Ascending aorta (tissue), 2 donors: ENCODE data around the gene CRTC3. TPM values are rescaled to one million over a fixed set of nuclear protein-coding genes. Genes with fewer than 3 reads are reported as not detected.

Experiments
- DNase-seq, 2 donors: peaks; one replicate each; pipeline ENCODE4 v3.0.0-alpha.2; 2019; ENCODE audit warnings: low spot score in 2 of 2
- H3K27ac ChIP-seq, 2 donors: fragments of 200-600 bp; sonication (generic); one replicate each; pipeline ENCODE4 v1.5.1; 2016 to 2017; ENCODE audit warnings: mild to moderate bottlenecking in 1 of 2
- H3K27me3 ChIP-seq: fragments of 200-600 bp; sonication (generic); one replicate; pipeline ENCODE4 v1.5.1; 2017
- H3K36me3 ChIP-seq, 2 donors: fragments of 200-600 bp; sonication (generic); one replicate each; pipeline ENCODE4 v1.5.1; 2016
- H3K4me1 ChIP-seq, 2 donors: fragments of 200-600 bp; sonication (generic); one replicate each; pipeline ENCODE4 v1.5.1; 2016 to 2017; ENCODE audit warnings: mild to moderate bottlenecking in 1 of 2
- H3K4me3 ChIP-seq, 2 donors: fragments of 200-600 bp; sonication (generic); one replicate each; pipeline ENCODE4 v1.5.1; 2016 to 2017; ENCODE audit warnings: mild to moderate bottlenecking in 1 of 2
- H3K9me3 ChIP-seq, 2 donors: fragments of 200-600 bp; sonication (generic); one replicate each; pipeline ENCODE4 v1.5.1; 2016
- CTCF ChIP-seq, 3 experiments: fragments of 200-600 bp in 2 of 3; fragments of 450-650 bp in 1 of 3; sonication (generic) in 2 of 3; IDR thresholded peaks; one replicate each; pipeline ENCODE4 v1.5.1; 2016 to 2019; ENCODE audit warnings: antibody characterized with exemption in 3 of 3, mild to moderate bottlenecking in 1 of 3, moderate library complexity in 1 of 3
- intact Hi-C: fragments of 100-400 bp; cut with DNase I; formaldehyde crosslinking; loops from one replicate; pipeline ENCODE4 v1.15.1; 2023
- total RNA-seq: library from RNA; depleted of rRNA; stranded (reverse); fragments of >200 nt; gene quantifications from one replicate; pipeline ENCODE4 v1.1.0, GENCODE V29; 2016

CRTC3 gene
- total RNA-seq, 1 donor from 2014 or later, result 35.5 TPM

GRCh38 chr15:90607361-90607760 lies 77.6 kb downstream of the CRTC3 start:
- no peaks in the 10 kb centered on the region for H3K27me3 ChIP-seq
- intact Hi-C loops, result no loop called here
- H3K4me1 ChIP-seq, result peaks cover 9 to 33% of the 10 kb centered on the region in 2 donors
- H3K36me3 ChIP-seq, result peaks cover 4 to 6% of the 10 kb centered on the region in 2 donors
- DNase-seq, result no peak
- H3K4me3 ChIP-seq, result no peak overlapping the region
- TF ChIP-seq CTCF (IDR thresholded peaks at IDR 0.05), result no peak
- H3K27ac ChIP-seq, result peak overlapping the region; percentile 74 to 80
- no peaks in the 10 kb centered on the region for H3K9me3 ChIP-seq

GRCh38 chr15:90609242-90610180 lies 79.8 kb downstream of the CRTC3 start:
- TF ChIP-seq CTCF (IDR thresholded peaks at IDR 0.05), result no peak
- no peak for DNase-seq
- Histone ChIP-seq H3K4me1 (peaks cover 9 to 31% of the 10 kb centered on the region in 2 donors), H3K9me3 (no peaks in the 10 kb centered on the region), H3K27me3 (no peaks in the 10 kb centered on the region), H3K4me3 (peak overlapping the region in 1 of 2 donors; percentile 20), H3K27ac (peak overlapping the region; percentile 74 to 80), H3K36me3 (peaks cover 6 to 10% of the 10 kb centered on the region in 2 donors)
- intact Hi-C loops, result loop anchor here (2.0 to 10.0 kb wide), 4 partner anchors 15 to 295 kb away; partner anchors contain the start of gene CRTC3

- H3K9me3 ChIP-seq, result no peaks in the 10 kb centered on the region
- no peaks in the 10 kb centered on the region for H3K27me3 ChIP-seq
- peak overlapping the region in 1 of 2 donors; percentile 20 for H3K4me3 ChIP-seq
- TF ChIP-seq CTCF (IDR thresholded peaks at IDR 0.05), result no peak
- H3K36me3 ChIP-seq, result peaks cover 4 to 10% of the 10 kb centered on the region in 2 donors
- intact Hi-C loops, result loop anchor here (2.0 to 10.0 kb wide), 3 partner anchors 58 to 295 kb away; partner anchors contain the start of gene CRTC3
- H3K27ac ChIP-seq, result peak overlapping the region; percentile 74 to 80
- peaks cover 9 to 31% of the 10 kb centered on the region in 2 donors for H3K4me1 ChIP-seq
- no peak for DNase-seq
Measured at GRCh38 chr15:90610190-90610589, 80.5 kb downstream of the CRTC3 start.

- H3K27me3 ChIP-seq, result no peaks in the 10 kb centered on the region
- no peak overlapping the region for H3K4me3 ChIP-seq
- peaks cover 3 to 8% of the 10 kb centered on the region in 2 donors for H3K36me3 ChIP-seq
- intact Hi-C loops, result loop anchor here (2.0 to 10.0 kb wide), 3 partner anchors 59 to 296 kb away; partner anchors contain the start of gene CRTC3
- no peak for DNase-seq
- peaks cover 9 to 31% of the 10 kb centered on the region in 2 donors for H3K4me1 ChIP-seq
- no peaks in the 10 kb centered on the region for H3K9me3 ChIP-seq
- H3K27ac ChIP-seq, result peak overlapping the region; percentile 74 to 80
- no peak for TF ChIP-seq CTCF (IDR thresholded peaks at IDR 0.05)
Measured at GRCh38 chr15:90611157-90611556, 81.4 kb downstream of the CRTC3 start.

- Histone ChIP-seq H3K36me3 (peaks cover 47 to 48% of the 10 kb centered on the region in 2 donors), H3K9me3 (no peaks in the 10 kb centered on the region), H3K27me3 (no peaks in the 10 kb centered on the region), H3K27ac (peak overlapping the region in 1 of 2 donors; percentile 1), H3K4me1 (peaks cover 0 to 2% of the 10 kb centered on the region in 2 donors), H3K4me3 (no peak overlapping the region)
- intact Hi-C loops, result loop anchor here (10.0 kb wide), 1 partner anchor 302 kb away; no protein-coding TSS in a partner anchor
- TF ChIP-seq CTCF (IDR thresholded peaks at IDR 0.05), result no peak
- DNase-seq, result no peak
Measured at GRCh38 chr15:90617171-90617570, 87.4 kb downstream of the CRTC3 start.
